ENCODE data around the gene KCTD19. TPM values are rescaled to one million over a fixed set of nuclear protein-coding genes. Genes with fewer than 3 reads are reported as not detected.
A peak's percentile ranks its signal among the peaks of the same experiment; 100 is the strongest.

The KCTD19 gene
- total RNA-seq, 1 experiment from 2014 or later: not detected

GRCh38 chr16:67241008-67241900 lies 85.3 kb downstream of the KCTD19 start:
- no peaks in the 10 kb centered on the region for H3K36me3 ChIP-seq (ENCODE audit: control insufficient read depth, insufficient read depth, low read length)
- no TSS peak for BruUV-seq (replicated peaks)
- no peaks in the 10 kb centered on the region for H3K27me3 ChIP-seq (replicated peaks; ENCODE audit: control insufficient read depth, insufficient read depth, low read length)
- peak; percentile 71 to 78 for DNase-seq
- Mint-ChIP-seq H3K9me3 (ENCODE audit: unreplicated experiment) (no peaks in the 10 kb centered on the region), H3K4me3 (ENCODE audit: unreplicated experiment) (peak overlapping the region; percentile 22), H3K27ac (ENCODE audit: unreplicated experiment) (peak overlapping the region; percentile 87), H3K36me3 (ENCODE audit: insufficient read depth, unreplicated experiment) (peaks cover 41% of the 10 kb centered on the region), H3K4me1 (ENCODE audit: low read depth, unreplicated experiment) (peaks cover 30% of the 10 kb centered on the region), H3K27me3 (ENCODE audit: insufficient read depth, unreplicated experiment) (no peaks in the 10 kb centered on the region)
- no peak overlapping the region for H3K4me3 ChIP-seq (ENCODE audit: low read depth, low read length)
- peaks cover 42% of the 10 kb centered on the region for H3K4me1 ChIP-seq
- no peaks in the 10 kb centered on the region for H3K9me3 ChIP-seq
- intact Hi-C loops (cut with micrococcal nuclease; ENCODE audit: unreplicated experiment): no loop called here
- TF ChIP-seq CTCF (IDR thresholded peaks at IDR 0.05; ENCODE audit: insufficient read depth in 1 of 2, low read depth in 1 of 2, low read length in 1 of 2, severe bottlenecking in 1 of 2, unreplicated experiment in 1 of 2): no peak
- ChIA-PET CTCF (no interaction called here), POLR2A (interaction anchor here (0.6 to 0.9 kb wide), 2 partner anchors 15 to 203 kb away, joined by 4 to 5 read pairs; partner anchors contain the start of gene TMEM208)

DNA sequence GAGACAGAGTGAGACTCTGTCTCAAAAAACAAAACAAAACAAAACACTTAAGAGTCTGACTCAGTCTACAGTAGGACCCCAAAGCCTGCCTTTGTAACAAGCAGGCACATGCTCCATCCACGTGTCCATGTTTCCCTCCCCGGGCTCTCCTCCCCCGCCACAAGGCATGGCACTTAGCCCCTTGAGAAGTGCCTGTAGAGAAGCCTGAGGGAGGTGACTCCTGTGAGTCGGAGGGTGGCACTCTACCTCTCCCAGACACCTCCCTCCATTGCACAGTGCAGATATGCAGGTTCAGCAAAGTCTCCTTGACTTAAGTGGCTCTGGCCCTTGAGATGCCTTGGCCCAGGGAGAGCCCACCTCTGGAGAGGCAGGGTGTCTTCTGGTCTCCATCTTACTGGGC lies 86.0 kb downstream of the KCTD19 start:
- Histone ChIP-seq H3K36me3 (ENCODE audit: control insufficient read depth, insufficient read depth, low read length) (no peaks in the 10 kb centered on the region), H3K4me1 (peaks cover 42% of the 10 kb centered on the region), H3K27me3 (replicated peaks; ENCODE audit: control insufficient read depth, insufficient read depth, low read length) (no peaks in the 10 kb centered on the region), H3K4me3 (ENCODE audit: low read depth, low read length) (no peak overlapping the region), H3K9me3 (no peaks in the 10 kb centered on the region)
- no peak for DNase-seq
- CTCF ChIA-PET: no interaction called here
- Mint-ChIP-seq H3K27ac (ENCODE audit: unreplicated experiment) (peak overlapping the region; percentile 87), H3K36me3 (ENCODE audit: insufficient read depth, unreplicated experiment) (peaks cover 43% of the 10 kb centered on the region), H3K4me3 (ENCODE audit: unreplicated experiment) (no peak overlapping the region), H3K9me3 (ENCODE audit: unreplicated experiment) (no peaks in the 10 kb centered on the region), H3K4me1 (ENCODE audit: low read depth, unreplicated experiment) (peaks cover 30% of the 10 kb centered on the region), H3K27me3 (ENCODE audit: insufficient read depth, unreplicated experiment) (no peaks in the 10 kb centered on the region)
- intact Hi-C loops (cut with micrococcal nuclease; ENCODE audit: unreplicated experiment): no loop called here
- no TSS peak for BruUV-seq (replicated peaks)
- POLR2A ChIA-PET: interaction anchor here (0.9 kb wide), 1 partner anchor 14 kb away, joined by 5 read pairs; the partner anchor contains the start of gene TMEM208
- no peak for TF ChIP-seq CTCF (IDR thresholded peaks at IDR 0.05; ENCODE audit: insufficient read depth in 1 of 2, low read depth in 1 of 2, low read length in 1 of 2, severe bottlenecking in 1 of 2, unreplicated experiment in 1 of 2)

Other genes with a start within 250 kb of the KCTD19 start
- 34.4 and 38.5 TPM in 2 replicates for gene PHAF1, start 216.8 kb downstream of the KCTD19 start, total RNA-seq (2022)
- 11.6 and 11.7 TPM in 2 replicates for gene B3GNT9, start 175.7 kb downstream of the KCTD19 start, total RNA-seq (2022)
- gene TRADD, start 166.8 kb downstream of the KCTD19 start, total RNA-seq (2022): 16.8 and 18.3 TPM in 2 replicates
- gene FBXL8, start 166.8 kb downstream of the KCTD19 start, total RNA-seq (2022): 27.6 and 31.5 TPM in 2 replicates
- gene HSF4, start 162.0 kb downstream of the KCTD19 start, total RNA-seq (2022): 39.4 and 52.0 TPM in 2 replicates
- gene NOL3, start 156.2 kb downstream of the KCTD19 start, total RNA-seq (2022): 17.4 and 22.4 TPM in 2 replicates
- 22.2 and 28.6 TPM in 2 replicates for gene MATCAP1, start 142.8 kb downstream of the KCTD19 start, total RNA-seq (2022)
- gene EXOC3L1, start 136.6 kb downstream of the KCTD19 start, total RNA-seq (2022): 0.61 and 0.72 TPM in 2 replicates
- gene E2F4, start 134.6 kb downstream of the KCTD19 start, total RNA-seq (2022): 113 and 115 TPM in 2 replicates
- gene ELMO3, start 127.6 kb downstream of the KCTD19 start, total RNA-seq (2022): 27.8 and 28.7 TPM in 2 replicates
- gene TMEM208, start 99.6 kb downstream of the KCTD19 start, total RNA-seq (2022): 63.8 and 69.7 TPM in 2 replicates
- gene FHOD1, start 79.3 kb downstream of the KCTD19 start, total RNA-seq (2022): 59.1 and 69.0 TPM in 2 replicates
- gene SLC9A5, start 77.8 kb downstream of the KCTD19 start, total RNA-seq (2022): 2.3 and 2.4 TPM in 2 replicates
- 91.0 and 96.4 TPM in 2 replicates for gene PLEKHG4, start 47.2 kb downstream of the KCTD19 start, total RNA-seq (2022)
- gene LRRC36, start 74 bp upstream of the KCTD19 start, total RNA-seq (2022): 0.79 TPM in 1 of 2 replicates, not detected in the other
- gene TPPP3, start 66.8 kb upstream of the KCTD19 start, total RNA-seq (2022): 0.39 and 0.56 TPM in 2 replicates
- 1.0 and 1.3 TPM in 2 replicates for gene ZDHHC1, start 89.7 kb upstream of the KCTD19 start, total RNA-seq (2022)
- gene HSD11B2, start 104.4 kb upstream of the KCTD19 start, total RNA-seq (2022): 11.3 and 12.3 TPM in 2 replicates
- gene ATP6V0D1, start 154.4 kb upstream of the KCTD19 start, total RNA-seq (2022): 107 and 110 TPM in 2 replicates
- gene AGRP, start 156.8 kb upstream of the KCTD19 start, total RNA-seq (2022): not detected in 2 replicates
- 87.9 and 90.4 TPM in 2 replicates for gene RIPOR1, start 202.1 kb upstream of the KCTD19 start, total RNA-seq (2022)
- gene CTCF, start 235.8 kb upstream of the KCTD19 start, total RNA-seq (2022): 60.8 and 67.8 TPM in 2 replicates